ENCODE measurements around the gene PCBP3. TPM values are rescaled to one million over a fixed set of nuclear protein-coding genes. Genes with fewer than 3 reads are reported as not detected.
A peak's percentile ranks its signal among the peaks of the same experiment; 100 is the strongest.

The PCBP3 gene
- total and polyA plus RNA-seq, 5 experiments from 2014 or later: 0.47 to 2.3 (median 0.95) TPM; not detected in 1

GRCh38 chr21:45821998-45822397 is 178.5 kb downstream of the PCBP3 start:
- POLR2A ChIA-PET: no interaction called here
- no peaks in the 10 kb centered on the region for H3K36me3 Mint-ChIP-seq
- peaks cover 0 to 24% (median 3%) of the 10 kb centered on the region in 5 donors for H3K27me3 Mint-ChIP-seq
- DNase-seq: no peak
- no peaks in the 10 kb centered on the region for H3K9me3 Mint-ChIP-seq
- peaks cover 6 to 22% (median 14%) of the 10 kb centered on the region in 4 donors for H3K4me1 Mint-ChIP-seq
- no peak for ATAC-seq
- no peak overlapping the region for H3K4me3 Mint-ChIP-seq
- H3K27ac Mint-ChIP-seq: peak overlapping the region in 4 of 10 donors; percentile 14 to 83 (median 37)

GRCh38 chr21:45822429-45823099 is 179.0 kb downstream of the PCBP3 start:
- Mint-ChIP-seq H3K27me3 (peaks cover 0 to 24% (median 3%) of the 10 kb centered on the region in 5 donors), H3K4me3 (no peak overlapping the region), H3K27ac (peak overlapping the region in 1 of 10 donors; percentile 83)

DNA sequence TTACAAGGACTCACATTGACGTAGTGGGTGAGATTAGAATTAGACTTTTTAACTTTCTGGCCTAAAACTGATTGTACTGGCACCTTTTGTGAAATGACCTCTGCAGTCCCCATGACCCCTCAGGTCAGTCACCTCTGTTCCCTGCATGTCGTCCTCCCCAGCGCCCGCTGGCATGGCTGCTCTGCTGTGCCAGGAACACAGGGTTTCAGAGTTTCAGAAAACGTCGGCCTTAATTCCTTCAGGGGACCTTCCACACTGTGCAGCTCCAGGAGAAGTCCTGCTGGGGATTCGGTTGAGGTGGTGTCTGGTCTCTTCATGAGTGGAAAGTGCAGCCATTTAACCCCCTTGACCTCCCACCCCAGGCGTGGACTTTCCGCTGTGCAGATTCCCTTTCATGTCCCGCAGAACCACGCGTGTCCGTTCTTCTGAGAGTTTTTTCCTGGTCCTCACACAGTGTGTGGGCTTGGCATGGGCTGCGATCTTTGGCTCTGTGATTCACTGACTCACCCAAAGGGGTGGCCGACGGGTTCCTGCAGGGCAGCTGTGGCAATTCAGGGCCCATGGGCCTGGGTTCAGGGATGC is 179.7 kb downstream of the PCBP3 start:
- ATAC-seq (no peak), DNase-seq (no peak)
- H3K4me3 Mint-ChIP-seq: no peak overlapping the region
- no peaks in the 10 kb centered on the region for H3K9me3 Mint-ChIP-seq
- H3K27me3 Mint-ChIP-seq: peaks cover 0 to 24% (median 3%) of the 10 kb centered on the region in 5 donors
- peak overlapping the region in 1 of 10 donors; percentile 83 for H3K27ac Mint-ChIP-seq
- no peaks in the 10 kb centered on the region for H3K36me3 Mint-ChIP-seq
- H3K4me1 Mint-ChIP-seq: peaks cover 16 to 34% (median 25%) of the 10 kb centered on the region in 4 donors
- POLR2A ChIA-PET: no interaction called here

More at GRCh38 chr21:45822429-45823099, 179.0 kb downstream of the PCBP3 start:
- POLR2A ChIA-PET: no interaction called here
- Mint-ChIP-seq H3K4me1 (peaks cover 12 to 28% (median 19%) of the 10 kb centered on the region in 4 donors), H3K36me3 (no peaks in the 10 kb centered on the region), H3K9me3 (no peaks in the 10 kb centered on the region)
- ATAC-seq (no peak), DNase-seq (no peak)

DNA sequence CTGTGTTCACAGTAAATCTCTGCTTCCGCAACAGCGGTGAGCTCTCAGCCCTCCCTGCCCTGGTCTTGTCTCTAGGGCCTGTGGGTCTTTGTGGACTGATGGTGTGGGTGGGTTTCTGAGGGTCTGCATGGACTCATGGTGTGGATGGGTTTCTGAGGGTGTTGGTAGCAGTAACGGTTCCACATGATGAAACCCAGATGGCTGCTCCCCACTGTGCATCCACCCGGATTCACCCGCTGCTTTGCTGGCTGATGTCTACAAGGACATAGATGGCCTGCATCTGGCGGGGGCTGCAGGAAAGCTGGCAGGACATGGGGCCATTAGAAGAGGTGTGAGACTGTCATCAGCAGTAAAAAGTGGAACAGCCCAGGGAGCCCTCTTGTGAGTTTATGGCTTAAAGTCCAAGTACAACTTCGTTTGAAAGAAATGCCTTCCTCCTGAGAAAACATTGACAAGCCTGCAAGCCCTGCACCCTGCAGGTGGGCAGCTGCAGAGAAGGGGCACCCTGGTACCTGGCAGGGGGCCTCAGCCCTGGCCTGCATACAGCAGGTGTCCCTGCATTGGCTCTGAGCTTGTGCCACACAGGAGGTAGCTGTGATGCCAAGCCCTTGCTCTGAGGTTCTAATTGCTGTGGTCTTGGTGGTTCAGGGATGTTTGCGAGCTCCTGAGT is 181.2 kb downstream of the PCBP3 start:
- no peak overlapping the region for H3K27ac Mint-ChIP-seq
- H3K9me3 Mint-ChIP-seq: no peaks in the 10 kb centered on the region
- no peaks in the 10 kb centered on the region for H3K36me3 Mint-ChIP-seq
- peaks cover 0 to 24% (median 3%) of the 10 kb centered on the region in 5 donors for H3K27me3 Mint-ChIP-seq
- no peak overlapping the region for H3K4me3 Mint-ChIP-seq
- POLR2A ChIA-PET: no interaction called here
- DNase-seq: no peak
- no peak for ATAC-seq
- H3K4me1 Mint-ChIP-seq: peaks cover 12 to 25% (median 16%) of the 10 kb centered on the region in 4 donors

- POLR2A ChIA-PET: no interaction called here
- Mint-ChIP-seq H3K4me3 (no peak overlapping the region), H3K9me3 (no peaks in the 10 kb centered on the region), H3K27ac (peak overlapping the region in 1 of 10 donors; percentile 31), H3K4me1 (peaks cover 12 to 25% (median 16%) of the 10 kb centered on the region in 4 donors), H3K27me3 (peaks cover 0 to 24% (median 3%) of the 10 kb centered on the region in 5 donors), H3K36me3 (no peaks in the 10 kb centered on the region)
- ATAC-seq: no peak
- DNase-seq: no peak
These were observed 181.7 kb downstream of the PCBP3 start for GRCh38 chr21:45825219-45825618.

GRCh38 chr21:45826676-45827301 is 183.3 kb downstream of the PCBP3 start:
- no peak for DNase-seq
- Mint-ChIP-seq H3K4me3 (peak overlapping the region in 8 of 10 donors; percentile 30 to 77 (median 74)), H3K4me1 (peaks cover 10 to 19% (median 12%) of the 10 kb centered on the region in 4 donors), H3K27ac (peak overlapping the region in 8 of 10 donors; percentile 50 to 92 (median 81)), H3K9me3 (no peaks in the 10 kb centered on the region), H3K36me3 (no peaks in the 10 kb centered on the region), H3K27me3 (peaks cover 0 to 16% (median 3%) of the 10 kb centered on the region in 5 donors)
- POLR2A ChIA-PET: no interaction called here
- ATAC-seq: no peak

DNA sequence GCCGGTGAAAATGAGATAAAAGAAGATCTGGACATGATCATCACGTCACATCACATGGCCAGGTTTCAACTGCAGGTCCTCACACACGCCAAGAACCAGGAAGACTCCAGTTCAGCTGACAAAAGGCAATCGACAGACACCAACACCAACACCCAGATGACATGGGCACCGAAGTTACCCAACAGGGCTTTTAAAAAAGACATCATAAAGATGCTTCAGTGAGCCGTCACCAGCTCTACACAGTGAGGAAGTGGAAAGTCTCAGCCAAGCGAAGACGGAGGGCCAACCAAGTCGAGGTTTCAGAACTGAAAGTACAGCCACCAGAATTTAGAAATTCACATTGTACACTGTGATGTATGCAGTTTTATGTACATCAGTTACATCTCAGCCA is 183.8 kb downstream of the PCBP3 start:
- ATAC-seq (peak; percentile 47 to 76), DNase-seq (peak in 3 of 10 donors; percentile 7 to 49 (median 16))
- H3K4me3 Mint-ChIP-seq: peak overlapping the region; percentile 30 to 77 (median 70)
- peaks cover 0 to 11% (median 4%) of the 10 kb centered on the region in 5 donors for H3K27me3 Mint-ChIP-seq
- no peaks in the 10 kb centered on the region for H3K9me3 Mint-ChIP-seq
- H3K36me3 Mint-ChIP-seq: no peaks in the 10 kb centered on the region
- peak overlapping the region; percentile 50 to 92 (median 81) for H3K27ac Mint-ChIP-seq
- peaks cover 10 to 19% (median 12%) of the 10 kb centered on the region in 4 donors for H3K4me1 Mint-ChIP-seq
- POLR2A ChIA-PET: no interaction called here

- Mint-ChIP-seq H3K4me1 (peaks cover 10 to 19% (median 12%) of the 10 kb centered on the region in 4 donors), H3K27me3 (peaks cover 0 to 8% (median 4%) of the 10 kb centered on the region in 5 donors), H3K36me3 (no peaks in the 10 kb centered on the region), H3K9me3 (no peaks in the 10 kb centered on the region), H3K27ac (peak overlapping the region; percentile 50 to 92 (median 81)), H3K4me3 (peak overlapping the region in 9 of 10 donors; percentile 30 to 77 (median 67))
- DNase-seq (no peak), ATAC-seq (peak in 1 of 2 donors; percentile 16)
- POLR2A ChIA-PET: no interaction called here
These were observed 184.5 kb downstream of the PCBP3 start for GRCh38 chr21:45827881-45828579.

DNA sequence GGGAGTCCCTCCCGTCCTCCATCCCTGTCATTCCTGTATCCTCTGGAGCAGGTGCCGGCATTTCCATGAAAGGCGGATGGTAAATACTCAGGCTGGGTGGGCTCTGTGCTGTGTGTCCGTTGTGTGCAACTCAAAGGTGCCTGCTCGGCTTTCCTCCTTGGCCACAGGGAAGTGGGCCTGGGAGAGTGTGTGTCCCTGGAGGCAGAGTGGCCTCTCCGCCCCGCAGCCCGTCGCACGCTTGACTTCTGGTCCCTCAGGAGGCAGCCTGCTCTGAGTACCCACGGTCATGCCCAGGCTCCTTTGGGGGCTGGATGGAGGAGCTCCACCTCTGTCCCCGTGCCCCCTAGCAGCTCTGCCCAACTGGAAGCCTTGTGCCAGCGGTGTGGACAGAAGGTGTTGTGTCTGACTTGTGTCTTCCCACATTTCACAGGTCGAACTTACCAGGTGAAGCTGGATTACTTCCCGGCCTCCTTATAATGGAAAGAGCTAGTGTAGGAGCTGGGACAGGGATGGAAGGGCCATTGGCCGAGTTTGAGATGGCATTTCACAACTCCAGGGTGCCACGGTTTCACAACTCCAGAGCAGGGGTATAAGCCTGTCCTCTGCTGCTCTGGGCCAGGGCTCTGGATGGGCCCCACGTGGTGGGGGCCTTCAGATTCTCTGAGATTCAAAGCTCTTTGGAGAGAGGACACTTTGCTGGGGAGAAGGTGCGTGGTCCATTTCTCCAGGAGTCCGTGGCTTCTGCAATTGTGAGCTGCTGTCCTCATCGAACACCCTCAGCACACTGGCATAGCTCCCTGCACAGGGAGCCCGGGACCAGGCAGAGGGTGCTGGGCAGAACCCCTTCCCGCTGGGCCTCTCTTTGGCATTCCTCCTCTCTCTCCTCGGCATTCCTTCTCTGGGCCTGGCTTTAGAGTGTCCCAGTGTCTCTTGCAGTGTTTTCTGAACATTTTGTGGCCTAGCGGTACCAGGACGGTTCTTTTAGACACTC is 185.3 kb downstream of the PCBP3 start:
- POLR2A ChIA-PET: no interaction called here
- Mint-ChIP-seq H3K4me1 (peaks cover 10 to 19% (median 12%) of the 10 kb centered on the region in 4 donors), H3K9me3 (no peaks in the 10 kb centered on the region), H3K36me3 (no peaks in the 10 kb centered on the region), H3K27ac (peak overlapping the region in 1 of 10 donors; percentile 40), H3K27me3 (peaks cover 0 to 8% (median 4%) of the 10 kb centered on the region in 5 donors), H3K4me3 (no peak overlapping the region)
- no peak for DNase-seq
- no peak for ATAC-seq

- no peak overlapping the region for H3K4me3 Mint-ChIP-seq
- ATAC-seq (no peak), DNase-seq (no peak)
- POLR2A ChIA-PET: no interaction called here
- H3K27me3 Mint-ChIP-seq: peaks cover 0 to 2% (median 0%) of the 10 kb centered on the region in 5 donors
- peak overlapping the region in 1 of 10 donors; percentile 27 for H3K27ac Mint-ChIP-seq
- no peaks in the 10 kb centered on the region for H3K9me3 Mint-ChIP-seq
- no peaks in the 10 kb centered on the region for H3K36me3 Mint-ChIP-seq
- H3K4me1 Mint-ChIP-seq: peaks cover 10 to 19% (median 12%) of the 10 kb centered on the region in 4 donors
These were observed 186.1 kb downstream of the PCBP3 start for GRCh38 chr21:45829668-45830067.

DNA sequence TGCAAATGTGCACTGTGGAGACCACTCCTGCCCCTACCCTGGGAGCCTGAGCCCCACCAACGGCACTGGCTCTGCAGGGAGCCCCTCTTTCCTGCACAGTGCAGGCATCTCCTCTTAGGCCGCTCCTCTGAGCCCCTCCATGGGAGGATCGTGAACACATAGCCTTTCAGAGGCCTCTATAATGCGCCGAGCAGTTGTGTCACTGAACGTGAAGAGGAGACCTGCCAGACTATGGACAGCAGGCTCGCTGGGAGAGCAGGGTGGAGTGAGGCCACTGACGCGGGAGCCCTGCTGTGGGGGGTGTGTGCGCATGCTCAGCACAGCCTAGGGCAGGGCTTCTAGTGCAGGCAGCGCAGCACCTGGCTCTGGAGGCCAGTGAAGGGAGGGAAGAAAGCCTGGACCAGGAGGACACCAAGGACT is 186.7 kb downstream of the PCBP3 start:
- Mint-ChIP-seq H3K4me3 (no peak overlapping the region), H3K4me1 (peaks cover 10 to 17% (median 12%) of the 10 kb centered on the region in 4 donors), H3K36me3 (no peaks in the 10 kb centered on the region), H3K9me3 (no peaks in the 10 kb centered on the region), H3K27ac (peak overlapping the region in 1 of 10 donors; percentile 27), H3K27me3 (peaks cover 0 to 2% (median 0%) of the 10 kb centered on the region in 5 donors)
- POLR2A ChIA-PET: no interaction called here
- ATAC-seq: no peak
- no peak for DNase-seq

Data from naive thymus-derived CD8-positive, alpha-beta T cell (primary cell).